HCT116 (cell line): ENCODE data around the gene PNKP.

Source experiments
- CEBPB ChIP-seq: IDR thresholded peaks from 2 replicates; pipeline ENCODE4 v1.6.1; 2012; ENCODE audit warnings: low read depth
- CTCF ChIP-seq, 3 experiments: fragments of 200-600 bp in 1 of 3; sonication (generic) in 1 of 3; IDR thresholded peaks in 2 of 3; conservative IDR thresholded peaks in 1 of 3; 2 replicates each; pipeline ENCODE4 v1.5.1; 2012 to 2017; ENCODE audit warnings: low read depth in 2 of 3, low read length in 2 of 3, antibody characterized with exemption in 1 of 3, borderline replicate concordance in 1 of 3, control low read depth in 1 of 3, mild to moderate bottlenecking in 1 of 3, mixed read lengths in 1 of 3, mixed run types in 1 of 3, moderate library complexity in 1 of 3; ENCODE audit not compliant: insufficient read depth in 1 of 3
- EZH2 ChIP-seq: fragments of 200-600 bp; sonication (generic); IDR thresholded peaks from 2 replicates; pipeline ENCODE4 v1.6.1; 2017; ENCODE audit warnings: antibody characterized with exemption, mixed run types
- EZH2phosphoT487 ChIP-seq: fragments of 200-600 bp; IDR thresholded peaks from 2 replicates; pipeline ENCODE4 v1.6.1; 2018; ENCODE audit warnings: antibody characterized with exemption, borderline replicate concordance
- MAX ChIP-seq: IDR thresholded peaks from 2 replicates; pipeline ENCODE4 v1.6.1; 2012
- POLR2A ChIP-seq: IDR thresholded peaks from 2 replicates; pipeline ENCODE4 v1.7.0; 2011; ENCODE audit warnings: borderline replicate concordance; ENCODE audit not compliant: insufficient read depth, insufficient read length; ENCODE audit errors: extremely low read depth
- POLR2AphosphoS5 ChIP-seq: IDR thresholded peaks from 2 replicates; pipeline ENCODE4 v1.6.1; 2011; ENCODE audit warnings: mild to moderate bottlenecking, low read depth, low read length, moderate library complexity
- SP1 ChIP-seq: IDR thresholded peaks from 2 replicates; pipeline ENCODE4 v1.6.1; 2012; ENCODE audit warnings: low read depth
- SRF ChIP-seq: IDR thresholded peaks from 2 replicates; pipeline ENCODE4 v1.6.1; 2012; ENCODE audit warnings: low read depth
- TCF7L2 ChIP-seq: IDR thresholded peaks from 2 replicates; pipeline ENCODE4 v1.7.0; 2011; ENCODE audit warnings: borderline replicate concordance, inconsistent platforms; ENCODE audit not compliant: insufficient read depth, insufficient read length; ENCODE audit errors: extremely low read depth
- TF ChIP-seq, protein P1 (sequence below): IDR thresholded peaks from 2 replicates; pipeline ENCODE4 v1.6.1; 2012; ENCODE audit warnings: low read depth
- TF ChIP-seq, protein P2 (sequence below): IDR thresholded peaks from 2 replicates; pipeline ENCODE4 v1.6.1; 2011; ENCODE audit warnings: mild to moderate bottlenecking, low read length, moderate library complexity; ENCODE audit not compliant: insufficient replicate concordance; ENCODE audit errors: extremely low read depth

DNA sequence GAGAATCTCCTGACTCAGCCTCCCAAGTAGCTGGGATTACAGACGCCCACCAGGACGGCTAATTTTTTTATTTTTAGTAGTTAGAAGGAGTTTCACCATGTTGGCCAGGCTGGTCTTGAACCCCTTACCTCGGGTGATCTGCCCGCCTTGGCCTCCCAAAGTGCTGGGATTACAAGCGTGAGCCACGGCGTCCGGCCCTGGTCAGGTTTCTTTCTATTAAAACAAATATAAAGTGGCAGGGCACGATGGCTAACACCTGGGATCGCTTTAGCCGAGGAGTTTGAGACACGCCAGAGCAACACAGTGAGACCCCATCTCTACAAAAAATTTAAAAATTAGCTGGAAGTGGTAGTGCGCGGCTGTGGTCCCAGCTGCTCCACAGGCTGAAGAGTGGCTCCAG lies 50.8 kb downstream of the PNKP start:
- TF ChIP-seq POLR2AphosphoS5 (no peak), TCF7L2 (no peak), CTCF (IDR thresholded peaks at IDR 0.05 in 2 of 3, conservative IDR thresholded peaks at IDR 0.05 in 1 of 3; ENCODE audit: borderline replicate concordance in 1 of 3, insufficient read depth in 1 of 3, low read depth in 2 of 3, low read length in 2 of 3) (no peak), POLR2A (no peak), SP1 (no peak), SRF (no peak), EZH2 (no peak), MAX (no peak), CEBPB (no peak), EZH2phosphoT487 (no peak)
- TF ChIP-seq, protein P1, sequence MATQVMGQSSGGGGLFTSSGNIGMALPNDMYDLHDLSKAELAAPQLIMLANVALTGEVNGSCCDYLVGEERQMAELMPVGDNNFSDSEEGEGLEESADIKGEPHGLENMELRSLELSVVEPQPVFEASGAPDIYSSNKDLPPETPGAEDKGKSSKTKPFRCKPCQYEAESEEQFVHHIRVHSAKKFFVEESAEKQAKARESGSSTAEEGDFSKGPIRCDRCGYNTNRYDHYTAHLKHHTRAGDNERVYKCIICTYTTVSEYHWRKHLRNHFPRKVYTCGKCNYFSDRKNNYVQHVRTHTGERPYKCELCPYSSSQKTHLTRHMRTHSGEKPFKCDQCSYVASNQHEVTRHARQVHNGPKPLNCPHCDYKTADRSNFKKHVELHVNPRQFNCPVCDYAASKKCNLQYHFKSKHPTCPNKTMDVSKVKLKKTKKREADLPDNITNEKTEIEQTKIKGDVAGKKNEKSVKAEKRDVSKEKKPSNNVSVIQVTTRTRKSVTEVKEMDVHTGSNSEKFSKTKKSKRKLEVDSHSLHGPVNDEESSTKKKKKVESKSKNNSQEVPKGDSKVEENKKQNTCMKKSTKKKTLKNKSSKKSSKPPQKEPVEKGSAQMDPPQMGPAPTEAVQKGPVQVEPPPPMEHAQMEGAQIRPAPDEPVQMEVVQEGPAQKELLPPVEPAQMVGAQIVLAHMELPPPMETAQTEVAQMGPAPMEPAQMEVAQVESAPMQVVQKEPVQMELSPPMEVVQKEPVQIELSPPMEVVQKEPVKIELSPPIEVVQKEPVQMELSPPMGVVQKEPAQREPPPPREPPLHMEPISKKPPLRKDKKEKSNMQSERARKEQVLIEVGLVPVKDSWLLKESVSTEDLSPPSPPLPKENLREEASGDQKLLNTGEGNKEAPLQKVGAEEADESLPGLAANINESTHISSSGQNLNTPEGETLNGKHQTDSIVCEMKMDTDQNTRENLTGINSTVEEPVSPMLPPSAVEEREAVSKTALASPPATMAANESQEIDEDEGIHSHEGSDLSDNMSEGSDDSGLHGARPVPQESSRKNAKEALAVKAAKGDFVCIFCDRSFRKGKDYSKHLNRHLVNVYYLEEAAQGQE, result no peak
- TF ChIP-seq, protein P2, sequence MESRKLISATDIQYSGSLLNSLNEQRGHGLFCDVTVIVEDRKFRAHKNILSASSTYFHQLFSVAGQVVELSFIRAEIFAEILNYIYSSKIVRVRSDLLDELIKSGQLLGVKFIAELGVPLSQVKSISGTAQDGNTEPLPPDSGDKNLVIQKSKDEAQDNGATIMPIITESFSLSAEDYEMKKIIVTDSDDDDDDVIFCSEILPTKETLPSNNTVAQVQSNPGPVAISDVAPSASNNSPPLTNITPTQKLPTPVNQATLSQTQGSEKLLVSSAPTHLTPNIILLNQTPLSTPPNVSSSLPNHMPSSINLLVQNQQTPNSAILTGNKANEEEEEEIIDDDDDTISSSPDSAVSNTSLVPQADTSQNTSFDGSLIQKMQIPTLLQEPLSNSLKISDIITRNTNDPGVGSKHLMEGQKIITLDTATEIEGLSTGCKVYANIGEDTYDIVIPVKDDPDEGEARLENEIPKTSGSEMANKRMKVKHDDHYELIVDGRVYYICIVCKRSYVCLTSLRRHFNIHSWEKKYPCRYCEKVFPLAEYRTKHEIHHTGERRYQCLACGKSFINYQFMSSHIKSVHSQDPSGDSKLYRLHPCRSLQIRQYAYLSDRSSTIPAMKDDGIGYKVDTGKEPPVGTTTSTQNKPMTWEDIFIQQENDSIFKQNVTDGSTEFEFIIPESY, result no peak
